Stomach (tissue), 4 donors: ENCODE measurements around the gene DES.
A peak's percentile ranks its signal among the peaks of the same experiment; 100 is the strongest.

Experiments
- EP300 ChIP-seq: sonication (generic); formaldehyde crosslinking; IDR thresholded peaks from one replicate; pipeline ENCODE4 v1.6.1; 2017; ENCODE audit warnings: antibody characterized with exemption
- POLR2A ChIP-seq, 4 donors: fragments of 450-650 bp; IDR thresholded peaks; one replicate each; pipeline ENCODE4 v1.6.1; 2016; ENCODE audit warnings: antibody characterized with exemption in 4 of 4, control low read depth in 2 of 4, mild to moderate bottlenecking in 1 of 4, moderate library complexity in 1 of 4
- POLR2AphosphoS5 ChIP-seq, 3 donors: sonication (generic); formaldehyde crosslinking; IDR thresholded peaks; one replicate each; pipeline ENCODE4 v1.6.1; 2016; ENCODE audit warnings: antibody characterized with exemption in 3 of 3
- TF ChIP-seq, protein P1 (sequence below), 7 experiments: fragments of 450-650 bp in 4 of 7; fragments of 200-600 bp in 3 of 7; sonication (generic) in 3 of 7; IDR thresholded peaks; one replicate each; pipeline ENCODE4 v1.5.1; 2016 to 2019; ENCODE audit warnings: antibody characterized with exemption in 7 of 7, control low read depth in 2 of 7, mild to moderate bottlenecking in 1 of 7

DNA sequence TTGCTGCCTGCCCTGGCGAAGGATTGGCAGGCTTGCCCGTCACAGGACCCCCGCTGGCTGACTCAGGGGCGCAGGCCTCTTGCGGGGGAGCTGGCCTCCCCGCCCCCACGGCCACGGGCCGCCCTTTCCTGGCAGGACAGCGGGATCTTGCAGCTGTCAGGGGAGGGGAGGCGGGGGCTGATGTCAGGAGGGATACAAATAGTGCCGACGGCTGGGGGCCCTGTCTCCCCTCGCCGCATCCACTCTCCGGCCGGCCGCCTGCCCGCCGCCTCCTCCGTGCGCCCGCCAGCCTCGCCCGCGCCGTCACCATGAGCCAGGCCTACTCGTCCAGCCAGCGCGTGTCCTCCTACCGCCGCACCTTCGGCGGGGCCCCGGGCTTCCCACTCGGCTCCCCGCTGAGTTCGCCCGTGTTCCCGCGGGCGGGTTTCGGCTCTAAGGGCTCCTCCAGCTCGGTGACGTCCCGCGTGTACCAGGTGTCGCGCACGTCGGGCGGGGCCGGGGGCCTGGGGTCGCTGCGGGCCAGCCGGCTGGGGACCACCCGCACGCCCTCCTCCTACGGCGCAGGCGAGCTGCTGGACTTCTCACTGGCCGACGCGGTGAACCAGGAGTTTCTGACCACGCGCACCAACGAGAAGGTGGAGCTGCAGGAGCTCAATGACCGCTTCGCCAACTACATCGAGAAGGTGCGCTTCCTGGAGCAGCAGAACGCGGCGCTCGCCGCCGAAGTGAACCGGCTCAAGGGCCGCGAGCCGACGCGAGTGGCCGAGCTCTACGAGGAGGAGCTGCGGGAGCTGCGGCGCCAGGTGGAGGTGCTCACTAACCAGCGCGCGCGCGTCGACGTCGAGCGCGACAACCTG, at the start of gene DES:
- no peak for TF ChIP-seq POLR2A (IDR thresholded peaks at IDR 0.05)
- TF ChIP-seq, protein P1, sequence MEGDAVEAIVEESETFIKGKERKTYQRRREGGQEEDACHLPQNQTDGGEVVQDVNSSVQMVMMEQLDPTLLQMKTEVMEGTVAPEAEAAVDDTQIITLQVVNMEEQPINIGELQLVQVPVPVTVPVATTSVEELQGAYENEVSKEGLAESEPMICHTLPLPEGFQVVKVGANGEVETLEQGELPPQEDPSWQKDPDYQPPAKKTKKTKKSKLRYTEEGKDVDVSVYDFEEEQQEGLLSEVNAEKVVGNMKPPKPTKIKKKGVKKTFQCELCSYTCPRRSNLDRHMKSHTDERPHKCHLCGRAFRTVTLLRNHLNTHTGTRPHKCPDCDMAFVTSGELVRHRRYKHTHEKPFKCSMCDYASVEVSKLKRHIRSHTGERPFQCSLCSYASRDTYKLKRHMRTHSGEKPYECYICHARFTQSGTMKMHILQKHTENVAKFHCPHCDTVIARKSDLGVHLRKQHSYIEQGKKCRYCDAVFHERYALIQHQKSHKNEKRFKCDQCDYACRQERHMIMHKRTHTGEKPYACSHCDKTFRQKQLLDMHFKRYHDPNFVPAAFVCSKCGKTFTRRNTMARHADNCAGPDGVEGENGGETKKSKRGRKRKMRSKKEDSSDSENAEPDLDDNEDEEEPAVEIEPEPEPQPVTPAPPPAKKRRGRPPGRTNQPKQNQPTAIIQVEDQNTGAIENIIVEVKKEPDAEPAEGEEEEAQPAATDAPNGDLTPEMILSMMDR (IDR thresholded peaks at IDR 0.05) = no peak
- TF ChIP-seq POLR2AphosphoS5 (IDR thresholded peaks at IDR 0.05) = peak; percentile 66 to 89 (median 79)
- peak; percentile 84 for TF ChIP-seq EP300
